Measurements from ENCODE around the gene SPACDR. TPM values are rescaled to one million over a fixed set of nuclear protein-coding genes. Genes with fewer than 3 reads are reported as not detected.

SPACDR gene
- total and polyA plus RNA-seq, 9 of the 15 experiments (the other 6 are each of a cell fraction or from before 2014, with no cell fraction given) = 0.07 to 0.55 (median 0.14) TPM; not detected in 1

- TF ChIP-seq ZNF655 (CRISPR knock-in tag; IDR thresholded peaks at IDR 0.05) = 0 out of 2 replicates have a peak, but pooled peaks have one; percentile 23
- TF ChIP-seq FOXJ3 (CRISPR knock-in tag; IDR thresholded peaks at IDR 0.05) = no peak
- no peak for TF ChIP-seq ZNF324 (CRISPR knock-in tag; IDR thresholded peaks at IDR 0.05)
- TF ChIP-seq MBD1 (CRISPR knock-in tag; IDR thresholded peaks at IDR 0.05) = no peak
- TF ChIP-seq ZBED1 (IDR thresholded peaks at IDR 0.05) = no peak
- TF ChIP-seq SMAD2 (IDR thresholded peaks at IDR 0.05; ENCODE audit: low read depth, low read length) = no peak
- TF ChIP-seq HNRNPH1 (optimal IDR thresholded peaks at IDR 0.05; ENCODE audit: low read depth, low read length) = no peak
- no peak for TF ChIP-seq ZNF586 (CRISPR knock-in tag; conservative IDR thresholded peaks at IDR 0.05)
- TF ChIP-seq RBM15 (IDR thresholded peaks at IDR 0.05; ENCODE audit: insufficient read depth, low read length) = no peak
- no peak for TF ChIP-seq KAT8 (IDR thresholded peaks at IDR 0.05; ENCODE audit: low read depth)
- TF ChIP-seq LCOR (CRISPR knock-in tag; IDR thresholded peaks at IDR 0.05) = peak; percentile 67
- TF ChIP-seq ZBTB7A (IDR thresholded peaks at IDR 0.05; ENCODE audit: borderline replicate concordance, control insufficient read depth, low read depth, low read length) = peak; percentile 96
- peak; percentile 40; the same call in 1 of the 2 replicates for TF ChIP-seq ZBTB40 (IDR thresholded peaks at IDR 0.05)
- TF ChIP-seq ZBTB40 (CRISPR knock-in tag; IDR thresholded peaks at IDR 0.05) = no peak
- peak; percentile 70; the same call in 1 of the 2 replicates for TF ChIP-seq ZNF263 (CRISPR knock-in tag; IDR thresholded peaks at IDR 0.05; ENCODE audit: borderline replicate concordance)
Observed at GRCh38 chr7:100444311-100445278, 19.5 kb downstream of the SPACDR start (continued).

Measured in K562 (cell line).